ENCODE results near the gene MEF2C.

MEF2C gene

GRCh38 chr5:88883836-88884607 is 1.0 kb upstream of the MEF2C start:
- Mint-ChIP-seq H3K27me3 (peaks cover 20 to 31% of the 10 kb centered on the region in 2 donors), H3K4me1 (ENCODE audit: low read depth in 2 of 2) (peaks cover 9 to 13% of the 10 kb centered on the region in 2 donors), H3K27ac (no peak overlapping the region), H3K36me3 (ENCODE audit: insufficient read depth) (no peaks in the 10 kb centered on the region), H3K9me3 (peaks cover 0 to 4% of the 10 kb centered on the region in 2 donors), H3K4me3 (peak overlapping the region; percentile 66 to 83)
- peak; percentile 22 for ATAC-seq (replicated peaks)
- DNase-seq: no peak

- DNase-seq (no peak), ATAC-seq (replicated peaks) (no peak)
- H3K4me3 Mint-ChIP-seq: peak overlapping the region; percentile 66 to 83
- H3K9me3 Mint-ChIP-seq: no peaks in the 10 kb centered on the region
- H3K4me1 Mint-ChIP-seq (ENCODE audit: low read depth in 2 of 2): peaks cover 9 to 13% of the 10 kb centered on the region in 2 donors
- H3K27me3 Mint-ChIP-seq: peaks cover 20 to 25% of the 10 kb centered on the region in 2 donors
- no peak overlapping the region for H3K27ac Mint-ChIP-seq
- no peaks in the 10 kb centered on the region for H3K36me3 Mint-ChIP-seq (ENCODE audit: insufficient read depth)
Measured at GRCh38 chr5:88882276-88883038, 527 bp downstream of the MEF2C start.

- Mint-ChIP-seq H3K9me3 (no peaks in the 10 kb centered on the region), H3K4me1 (ENCODE audit: low read depth in 2 of 2) (peaks cover 9 to 13% of the 10 kb centered on the region in 2 donors), H3K4me3 (no peak overlapping the region), H3K36me3 (ENCODE audit: insufficient read depth) (no peaks in the 10 kb centered on the region), H3K27me3 (peaks cover 20 to 25% of the 10 kb centered on the region in 2 donors), H3K27ac (no peak overlapping the region)
- no peak for ATAC-seq (replicated peaks)
- DNase-seq: no peak
Measured at GRCh38 chr5:88881571-88881971, 1.4 kb downstream of the MEF2C start.

DNA sequence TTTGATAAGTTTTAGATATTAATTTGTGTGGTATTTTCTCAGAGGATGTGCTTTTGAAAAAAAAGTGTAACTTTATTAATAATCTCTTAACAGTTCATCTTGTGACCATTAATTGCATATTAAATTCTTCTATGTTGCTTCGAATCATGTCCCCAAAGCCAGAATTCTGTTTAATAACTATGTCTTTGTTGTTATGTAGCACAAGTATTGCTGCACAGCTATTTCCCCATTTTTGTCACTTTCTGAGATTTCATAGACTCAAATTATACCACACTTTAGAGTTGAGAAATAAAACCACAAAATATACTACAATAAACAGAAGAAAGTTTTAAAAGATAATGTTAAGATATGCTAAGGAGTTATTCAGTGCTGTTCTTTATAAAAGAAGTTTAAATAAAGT is 2.8 kb downstream of the MEF2C start:
- no peak overlapping the region for H3K27ac Mint-ChIP-seq
- no peak overlapping the region for H3K4me3 Mint-ChIP-seq
- H3K27me3 Mint-ChIP-seq: peaks cover 20 to 25% of the 10 kb centered on the region in 2 donors
- peaks cover 9 to 13% of the 10 kb centered on the region in 2 donors for H3K4me1 Mint-ChIP-seq (ENCODE audit: low read depth in 2 of 2)
- ATAC-seq (replicated peaks): no peak
- no peak for DNase-seq
- H3K9me3 Mint-ChIP-seq: no peaks in the 10 kb centered on the region
- H3K36me3 Mint-ChIP-seq (ENCODE audit: insufficient read depth): no peaks in the 10 kb centered on the region

DNA sequence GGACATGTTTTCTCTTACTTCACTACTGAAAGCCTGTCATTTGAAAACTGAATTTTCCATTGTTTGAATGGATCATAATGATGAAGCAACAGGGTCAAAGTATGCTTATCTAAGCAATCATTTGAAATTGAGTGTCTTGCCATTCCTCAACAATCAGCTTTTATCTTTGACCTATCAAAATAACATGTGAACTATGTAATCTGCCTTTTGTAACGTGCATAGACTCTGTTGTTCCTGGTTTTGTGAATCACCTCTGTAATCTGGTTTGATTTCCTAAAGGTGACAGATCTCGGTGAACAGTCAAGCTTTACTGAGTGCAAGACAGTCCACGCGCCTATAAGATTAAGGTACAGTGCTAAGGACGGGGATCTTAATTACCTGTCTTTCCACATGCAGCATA is 3.3 kb downstream of the MEF2C start:
- Mint-ChIP-seq H3K4me1 (ENCODE audit: low read depth in 2 of 2) (peaks cover 9 to 13% of the 10 kb centered on the region in 2 donors), H3K4me3 (no peak overlapping the region), H3K36me3 (ENCODE audit: insufficient read depth) (no peaks in the 10 kb centered on the region), H3K27ac (no peak overlapping the region), H3K27me3 (peaks cover 20 to 25% of the 10 kb centered on the region in 2 donors), H3K9me3 (no peaks in the 10 kb centered on the region)
- ATAC-seq (replicated peaks) (no peak), DNase-seq (no peak)

- Mint-ChIP-seq H3K27me3 (peaks cover 16 to 18% of the 10 kb centered on the region in 2 donors), H3K4me3 (no peak overlapping the region), H3K4me1 (ENCODE audit: low read depth in 2 of 2) (peaks cover 7 to 10% of the 10 kb centered on the region in 2 donors), H3K9me3 (no peaks in the 10 kb centered on the region), H3K27ac (no peak overlapping the region), H3K36me3 (ENCODE audit: insufficient read depth) (no peaks in the 10 kb centered on the region)
- ATAC-seq (replicated peaks): no peak
- no peak for DNase-seq
Measured at GRCh38 chr5:88878976-88879375, 4.0 kb downstream of the MEF2C start.

DNA sequence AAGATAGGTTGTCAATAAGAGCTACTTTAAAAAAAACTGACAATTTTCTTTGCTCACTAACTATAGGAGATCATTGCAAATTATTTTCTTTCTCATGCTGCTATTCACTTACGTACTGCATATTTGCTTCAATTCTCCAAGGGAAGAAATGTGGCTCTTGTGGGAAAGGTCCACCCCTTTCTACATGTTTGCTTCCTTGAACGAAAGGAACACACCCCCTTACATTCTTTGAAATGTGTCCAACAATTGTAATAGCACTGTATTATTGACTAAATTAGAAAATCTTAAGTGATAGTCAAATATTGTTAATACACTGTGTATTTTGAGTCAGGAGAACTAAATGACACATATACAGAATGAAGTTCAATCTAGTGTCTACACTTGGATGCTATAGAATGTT is 5.2 kb downstream of the MEF2C start:
- no peak for ATAC-seq (replicated peaks)
- Mint-ChIP-seq H3K27ac (no peak overlapping the region), H3K36me3 (ENCODE audit: insufficient read depth) (no peaks in the 10 kb centered on the region), H3K27me3 (peaks cover 6 to 7% of the 10 kb centered on the region in 2 donors), H3K9me3 (peaks cover 0 to 4% of the 10 kb centered on the region in 2 donors), H3K4me3 (no peak overlapping the region), H3K4me1 (ENCODE audit: low read depth in 2 of 2) (peaks cover 4 to 5% of the 10 kb centered on the region in 2 donors)
- DNase-seq: no peak

DNA sequence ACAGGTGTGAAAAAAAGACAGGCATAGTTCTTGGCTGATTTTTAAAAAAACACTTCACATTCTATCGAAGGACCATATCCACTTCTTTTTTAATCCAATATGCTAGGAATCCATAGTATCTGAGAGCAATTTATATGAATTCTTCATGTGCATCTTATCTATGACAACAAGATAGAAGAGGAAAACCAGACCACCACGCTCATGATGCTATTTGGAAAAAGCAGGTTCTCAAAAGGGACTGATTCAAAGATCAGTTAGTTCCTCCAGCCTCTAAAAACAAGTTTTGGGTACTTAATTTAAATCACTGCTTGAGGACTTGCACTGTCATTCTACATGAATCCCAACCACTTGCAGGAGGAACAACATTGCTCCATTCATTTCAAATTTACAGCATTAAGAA is 6.3 kb downstream of the MEF2C start:
- H3K9me3 Mint-ChIP-seq: peaks cover 0 to 4% of the 10 kb centered on the region in 2 donors
- ATAC-seq (replicated peaks) (no peak), DNase-seq (no peak)
- no peaks in the 10 kb centered on the region for H3K27me3 Mint-ChIP-seq
- H3K27ac Mint-ChIP-seq: no peak overlapping the region
- no peaks in the 10 kb centered on the region for H3K36me3 Mint-ChIP-seq (ENCODE audit: insufficient read depth)
- no peaks in the 10 kb centered on the region for H3K4me1 Mint-ChIP-seq (ENCODE audit: low read depth in 2 of 2)
- no peak overlapping the region for H3K4me3 Mint-ChIP-seq

DNA sequence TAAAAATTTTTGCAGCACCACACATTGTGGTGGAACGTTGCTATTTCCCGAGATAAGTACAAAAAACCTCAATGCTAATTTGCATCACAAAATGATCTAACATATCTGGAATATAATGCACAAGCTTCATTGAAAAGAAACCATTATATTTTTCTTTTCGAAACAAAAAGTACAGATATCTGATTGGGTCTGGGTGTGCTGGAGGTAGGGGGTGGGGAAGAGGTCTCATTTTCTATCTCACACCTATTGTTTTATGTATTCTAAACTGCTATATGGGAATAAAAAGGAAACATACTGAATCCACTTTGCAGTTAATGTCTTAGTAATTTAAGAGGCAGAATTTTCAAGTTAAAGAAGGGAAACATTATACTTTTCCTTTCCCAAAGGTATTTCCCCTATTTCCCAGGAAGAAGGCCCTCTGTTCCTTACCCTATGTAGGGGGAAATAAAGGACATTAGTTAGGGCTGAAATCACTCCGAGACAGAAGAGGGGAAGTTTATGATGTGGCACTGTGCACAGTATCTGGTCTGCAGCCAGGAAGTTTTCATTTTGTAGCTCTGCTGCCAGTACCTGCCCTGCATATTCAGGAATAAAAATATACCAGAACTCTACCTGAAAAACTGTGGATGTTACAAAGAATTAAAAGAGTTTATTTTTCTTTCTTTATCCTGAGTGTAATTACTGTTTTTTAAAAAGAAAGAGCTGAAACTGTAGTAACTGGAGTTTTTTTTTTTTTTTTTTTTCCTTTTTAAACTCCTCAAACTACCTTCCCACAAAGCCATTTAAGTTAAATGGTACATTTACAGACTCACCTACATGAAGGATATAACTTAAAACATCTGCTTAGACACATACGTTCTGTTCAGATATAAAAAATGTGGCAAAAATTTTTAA is 7.4 kb downstream of the MEF2C start:
- DNase-seq: no peak
- Mint-ChIP-seq H3K9me3 (peaks cover 0 to 4% of the 10 kb centered on the region in 2 donors), H3K27me3 (no peaks in the 10 kb centered on the region), H3K4me3 (no peak overlapping the region), H3K36me3 (ENCODE audit: insufficient read depth) (no peaks in the 10 kb centered on the region), H3K4me1 (ENCODE audit: low read depth in 2 of 2) (no peaks in the 10 kb centered on the region), H3K27ac (no peak overlapping the region)
- no peak for ATAC-seq (replicated peaks)

DNA sequence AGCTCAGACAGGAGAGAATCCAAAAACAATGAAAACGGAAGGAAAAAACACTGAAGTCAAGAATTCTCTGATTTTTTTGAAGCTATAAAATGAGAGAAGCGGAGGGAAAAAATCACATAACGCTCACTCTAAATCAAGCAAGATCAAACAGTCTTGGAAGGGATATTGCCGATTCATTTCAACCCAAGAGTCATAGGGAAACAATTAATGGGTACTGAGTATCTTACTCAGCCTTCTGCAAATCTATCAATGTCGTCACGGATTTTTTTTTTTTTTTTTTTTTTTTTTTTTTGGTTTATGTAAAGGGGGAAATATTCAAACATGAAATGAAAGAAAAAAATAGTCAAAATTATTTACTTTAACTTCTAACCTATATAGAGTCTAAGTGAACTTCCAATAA is 9.5 kb downstream of the MEF2C start:
- H3K27me3 Mint-ChIP-seq: no peaks in the 10 kb centered on the region
- no peaks in the 10 kb centered on the region for H3K36me3 Mint-ChIP-seq (ENCODE audit: insufficient read depth)
- no peak overlapping the region for H3K4me3 Mint-ChIP-seq
- DNase-seq (no peak), ATAC-seq (replicated peaks) (no peak)
- H3K4me1 Mint-ChIP-seq (ENCODE audit: low read depth in 2 of 2): no peaks in the 10 kb centered on the region
- H3K27ac Mint-ChIP-seq: no peak overlapping the region
- H3K9me3 Mint-ChIP-seq: peaks cover 0 to 4% of the 10 kb centered on the region in 2 donors

GRCh38 chr5:88872971-88873370 is 10.0 kb downstream of the MEF2C start:
- H3K4me3 Mint-ChIP-seq: no peak overlapping the region
- H3K36me3 Mint-ChIP-seq (ENCODE audit: insufficient read depth): no peaks in the 10 kb centered on the region

GRCh38 chr5:88870285-88870684 is 12.7 kb downstream of the MEF2C start:
- Mint-ChIP-seq H3K27ac (no peak overlapping the region), H3K36me3 (ENCODE audit: insufficient read depth) (no peaks in the 10 kb centered on the region), H3K27me3 (no peaks in the 10 kb centered on the region), H3K4me1 (ENCODE audit: low read depth in 2 of 2) (no peaks in the 10 kb centered on the region), H3K4me3 (no peak overlapping the region), H3K9me3 (peaks cover 0 to 4% of the 10 kb centered on the region in 2 donors)
- no peak for ATAC-seq (replicated peaks)
- DNase-seq: no peak

More at GRCh38 chr5:88872971-88873370, 10.0 kb downstream of the MEF2C start:
- no peak overlapping the region for H3K27ac Mint-ChIP-seq
- H3K4me1 Mint-ChIP-seq (ENCODE audit: low read depth in 2 of 2): no peaks in the 10 kb centered on the region
- ATAC-seq (replicated peaks) (no peak), DNase-seq (no peak)
- H3K9me3 Mint-ChIP-seq: peaks cover 0 to 4% of the 10 kb centered on the region in 2 donors
- H3K27me3 Mint-ChIP-seq: no peaks in the 10 kb centered on the region

DNA sequence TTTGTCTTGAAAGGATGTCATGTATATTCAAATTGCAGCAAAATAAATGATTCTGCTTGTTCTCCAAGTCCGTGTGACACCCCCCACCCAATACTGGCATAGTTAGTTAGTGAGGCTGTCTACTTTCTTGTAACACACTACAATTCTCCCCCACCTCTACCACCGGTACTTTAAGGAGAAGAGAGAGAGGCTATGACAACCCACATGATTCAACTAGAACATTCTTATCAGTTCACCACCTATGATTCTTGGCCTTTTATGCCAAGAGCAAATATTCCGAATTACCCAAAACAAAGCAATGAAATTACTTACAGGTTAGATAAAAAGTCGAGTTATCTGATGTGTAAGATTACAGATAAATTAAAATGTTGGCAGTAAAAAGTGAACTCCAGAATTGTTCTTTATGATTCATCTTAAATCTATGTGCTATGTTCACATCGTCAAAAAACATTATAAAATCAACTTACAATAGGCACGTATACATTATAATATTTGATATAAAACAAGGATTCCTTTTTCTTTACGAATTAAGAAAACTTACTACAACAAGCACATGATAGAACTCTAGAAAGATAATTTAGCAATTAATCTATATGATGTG is 14.4 kb downstream of the MEF2C start:
- H3K27ac Mint-ChIP-seq: no peak overlapping the region
- no peaks in the 10 kb centered on the region for H3K36me3 Mint-ChIP-seq (ENCODE audit: insufficient read depth)
- H3K4me1 Mint-ChIP-seq (ENCODE audit: low read depth in 2 of 2): no peaks in the 10 kb centered on the region
- ATAC-seq (replicated peaks): no peak
- DNase-seq: no peak
- no peak overlapping the region for H3K4me3 Mint-ChIP-seq
- no peaks in the 10 kb centered on the region for H3K27me3 Mint-ChIP-seq
- H3K9me3 Mint-ChIP-seq: peaks cover 0 to 4% of the 10 kb centered on the region in 2 donors

Data from effector memory CD8-positive, alpha-beta T cell (primary cell).